Frontal cortex (tissue), 4 donors: ENCODE measurements around the gene SNX21. TPM values are rescaled to one million over a fixed set of nuclear protein-coding genes. Genes with fewer than 3 reads are reported as not detected.
"Not testable (repeated sequence)": the region's sequence is repeated elsewhere in the genome, so short reads cannot be mapped to it uniquely, and the experiment has no call there.

Experiments used
- DNase-seq, 2 donors: peaks; one replicate each; pipeline ENCODE4 v3.0.0; 2012; ENCODE audit warnings: low spot score in 2 of 2
- FAIRE-seq: peaks from 2 replicates; lab custom pipeline; 2012; peaks lifted over from hg19 to GRCh38; lab: Jason Lieb, UNC
- total RNA-seq: library from RNA; depleted of rRNA; stranded (reverse); fragments of >200 nt; gene quantifications from one replicate; pipeline ENCODE4 v1.2.3, GENCODE V29; 2014
- donor health status: control.
- donor health status: control.
- donor health status: control.

SNX21 gene, protein sequence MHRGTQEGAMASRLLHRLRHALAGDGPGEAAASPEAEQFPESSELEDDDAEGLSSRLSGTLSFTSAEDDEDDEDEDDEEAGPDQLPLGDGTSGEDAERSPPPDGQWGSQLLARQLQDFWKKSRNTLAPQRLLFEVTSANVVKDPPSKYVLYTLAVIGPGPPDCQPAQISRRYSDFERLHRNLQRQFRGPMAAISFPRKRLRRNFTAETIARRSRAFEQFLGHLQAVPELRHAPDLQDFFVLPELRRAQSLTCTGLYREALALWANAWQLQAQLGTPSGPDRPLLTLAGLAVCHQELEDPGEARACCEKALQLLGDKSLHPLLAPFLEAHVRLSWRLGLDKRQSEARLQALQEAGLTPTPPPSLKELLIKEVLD
- 15.5 TPM for total RNA-seq

- peak; percentile 70 to 73 for DNase-seq
- FAIRE-seq, result no peak
These were observed at the start of gene SNX21 for GRCh38 chr20:45833030-45833882. TSS of gene SNX21 (plus strand) at chr20:45833799. CDS start at chr20:45833920, 121 bp downstream.

DNA sequence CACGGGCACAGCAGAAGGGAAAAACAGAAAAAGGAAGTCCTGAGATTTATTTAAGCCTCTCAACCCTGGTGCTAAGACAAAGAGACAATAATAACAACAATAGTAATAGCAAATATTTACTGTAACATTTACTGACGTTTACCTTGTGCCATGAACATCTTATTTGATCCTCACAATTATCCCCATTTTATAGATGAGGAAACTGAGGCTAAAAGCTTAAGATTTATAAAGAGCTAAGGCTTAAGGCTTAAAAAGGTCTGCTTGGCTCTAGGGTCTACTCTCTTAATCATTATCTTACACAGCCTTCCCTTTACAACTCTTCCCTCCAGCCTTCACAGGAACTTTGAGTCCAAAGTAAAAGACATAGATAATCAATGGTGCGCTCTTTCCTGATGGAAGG lies 45.2 kb upstream of the SNX21 start:
- DNase-seq, result no peak
- no peak for FAIRE-seq

GRCh38 chr20:45792317-45793118 lies 41.1 kb upstream of the SNX21 start:
- FAIRE-seq, result no peak
- no peak for DNase-seq

DNA sequence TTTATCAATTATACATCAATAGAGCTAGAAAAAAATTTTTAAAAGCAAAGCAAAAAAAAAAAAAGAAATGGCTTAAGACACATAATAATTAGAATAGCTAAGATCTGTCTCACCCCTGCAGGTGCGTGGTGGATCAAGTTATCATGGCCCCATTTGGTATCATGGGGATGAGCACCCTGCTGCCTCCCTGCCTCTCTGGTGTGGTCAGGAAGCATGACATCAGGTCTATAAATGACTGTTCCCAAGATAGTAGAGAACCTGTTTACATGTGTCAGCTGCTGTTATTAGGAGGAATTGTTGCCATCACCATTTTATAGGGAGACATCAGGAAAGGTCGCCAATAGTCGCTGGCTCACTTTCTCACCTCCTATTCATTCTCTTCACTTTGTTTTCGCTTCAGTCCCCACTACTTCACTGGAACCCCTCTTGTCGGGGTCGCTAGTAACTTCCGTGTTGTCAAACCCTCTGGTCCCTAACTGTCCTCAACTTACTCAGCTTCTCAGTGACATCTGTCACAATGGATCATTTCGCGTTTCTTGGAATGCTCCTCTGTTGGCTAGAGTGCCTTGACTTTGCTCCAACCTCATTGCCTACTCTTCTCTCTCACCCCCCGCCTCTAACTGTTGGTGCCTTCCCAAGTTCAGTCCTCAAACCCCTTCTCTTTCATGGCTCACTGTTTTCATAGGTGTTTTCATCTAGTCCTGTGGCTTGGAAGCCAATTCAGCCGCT lies 37.1 kb upstream of the SNX21 start:
- FAIRE-seq (no peak), DNase-seq (no peak)

DNA sequence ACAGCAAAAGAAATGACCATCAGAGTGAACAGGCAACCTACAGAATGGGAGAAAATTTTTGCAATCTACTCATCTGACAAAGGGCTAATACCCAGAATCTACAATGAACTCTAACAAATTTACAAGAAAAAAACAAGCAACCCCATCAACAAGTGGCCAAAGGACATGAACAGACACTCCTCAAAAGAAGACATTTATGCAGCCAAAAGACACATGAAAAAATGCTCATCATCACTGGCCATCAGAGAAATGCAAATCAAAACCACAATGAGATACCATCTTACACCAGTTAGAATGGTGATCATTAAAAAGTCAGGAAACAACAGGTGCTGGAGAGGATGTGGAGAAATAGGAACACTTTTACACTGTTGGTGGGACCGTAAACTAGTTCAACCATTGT lies 36.1 kb upstream of the SNX21 start:
- DNase-seq, FAIRE-seq: not testable (repeated sequence)

- DNase-seq, FAIRE-seq: not testable (repeated sequence)
These were observed 35.6 kb upstream of the SNX21 start for GRCh38 chr20:45797955-45798354.

DNA sequence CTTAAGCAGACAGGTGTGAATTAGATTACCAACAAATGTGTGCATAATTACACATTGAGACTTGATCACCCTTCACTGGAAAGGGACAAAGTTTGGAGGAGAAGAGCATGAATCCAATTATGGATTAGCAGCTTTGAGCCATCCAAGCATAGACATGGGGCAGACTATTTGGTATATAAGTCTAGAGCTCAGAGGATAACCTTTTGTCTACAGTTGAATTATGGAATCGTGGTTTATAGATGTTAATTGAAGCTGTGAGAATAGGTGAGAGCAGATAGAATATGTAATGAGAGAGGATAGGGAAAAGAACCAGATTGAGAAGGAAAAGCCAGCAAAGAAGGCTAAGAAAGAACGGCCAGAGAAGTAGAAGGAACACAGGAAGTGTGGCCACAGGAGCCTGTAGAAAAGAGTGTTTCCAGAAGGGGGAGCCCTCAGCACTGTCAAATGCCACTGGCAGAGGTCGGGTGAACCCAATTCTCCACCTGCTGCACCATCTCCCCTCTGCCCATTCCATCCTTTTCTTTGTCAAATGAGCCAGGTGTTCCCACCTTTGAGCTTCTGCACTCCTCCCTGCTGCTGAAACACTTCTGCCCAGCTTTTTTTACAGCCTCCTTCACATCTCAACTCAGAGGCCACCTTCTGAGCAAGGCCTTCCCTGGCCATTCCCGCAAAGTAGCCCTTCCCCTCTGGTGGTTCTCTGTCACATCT lies 34.5 kb upstream of the SNX21 start:
- DNase-seq (peak in 1 of 2 donors; percentile 56), FAIRE-seq (no peak)

- FAIRE-seq, result no peak
- DNase-seq, result no peak
These were observed 31.7 kb upstream of the SNX21 start for GRCh38 chr20:45801851-45802250.

GRCh38 chr20:45810191-45810970 lies 23.2 kb upstream of the SNX21 start:
- DNase-seq, result no peak
- no peak for FAIRE-seq

- DNase-seq (peak; percentile 94 to 98), FAIRE-seq (peak; percentile 97)
These were observed 21.2 kb upstream of the SNX21 start, which contains the start of gene UBE2C for GRCh38 chr20:45812157-45813005. TSS of gene UBE2C (plus strand) at chr20:45812644. CDS start at chr20:45812696, 52 bp downstream.

- no peak for FAIRE-seq
- DNase-seq, result no peak
These were observed 20.6 kb upstream of the SNX21 start for GRCh38 chr20:45813006-45813340.

DNA sequence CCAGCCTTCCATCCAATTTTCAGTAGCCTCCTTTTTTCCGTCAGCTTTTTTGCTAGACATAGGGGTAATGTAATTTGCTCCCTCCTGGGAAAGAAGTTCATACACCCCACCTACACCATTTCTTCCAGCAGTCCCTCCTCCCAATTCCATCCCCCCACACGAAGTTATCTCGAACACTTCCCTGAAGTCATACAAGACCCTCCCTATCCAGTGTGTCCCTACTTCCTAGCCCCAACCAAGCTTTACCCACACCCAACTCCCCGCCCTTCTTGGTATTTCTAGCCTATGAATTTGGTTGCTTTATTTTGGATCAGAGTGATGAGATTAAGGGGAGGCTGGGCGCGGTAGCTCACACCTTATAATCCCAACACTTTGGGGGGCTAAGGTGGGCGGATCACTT lies 20.1 kb upstream of the SNX21 start:
- FAIRE-seq, result no peak
- no peak for DNase-seq

- FAIRE-seq, result no peak
- no peak for DNase-seq
These were observed 19.3 kb upstream of the SNX21 start for GRCh38 chr20:45814314-45814713.

DNA sequence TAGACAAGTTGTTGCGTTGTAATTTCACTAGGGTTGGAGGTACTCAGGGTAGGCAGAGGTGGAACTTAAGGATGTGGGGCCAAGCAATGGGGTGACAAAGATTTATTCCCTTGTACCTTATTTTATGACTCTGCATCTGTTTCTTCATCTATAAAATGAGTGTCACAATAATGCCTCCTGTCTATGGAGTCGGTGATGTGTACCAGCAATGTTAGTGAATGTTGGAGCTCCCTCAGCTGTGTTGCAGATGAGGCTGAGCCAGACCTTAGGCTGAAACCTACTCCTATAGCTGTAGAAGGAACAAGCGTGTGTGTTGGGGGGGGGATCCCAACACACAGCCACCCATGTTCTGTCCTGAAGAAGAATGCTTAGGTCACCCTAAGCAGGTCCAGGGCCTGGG lies 16.6 kb upstream of the SNX21 start:
- FAIRE-seq, result no peak

GRCh38 chr20:45817376-45818194 lies 16.0 kb upstream of the SNX21 start:
- FAIRE-seq (no peak), DNase-seq (no peak)

More for the DNA sequence above, 16.6 kb upstream of the SNX21 start:
- DNase-seq, result no peak

DNA sequence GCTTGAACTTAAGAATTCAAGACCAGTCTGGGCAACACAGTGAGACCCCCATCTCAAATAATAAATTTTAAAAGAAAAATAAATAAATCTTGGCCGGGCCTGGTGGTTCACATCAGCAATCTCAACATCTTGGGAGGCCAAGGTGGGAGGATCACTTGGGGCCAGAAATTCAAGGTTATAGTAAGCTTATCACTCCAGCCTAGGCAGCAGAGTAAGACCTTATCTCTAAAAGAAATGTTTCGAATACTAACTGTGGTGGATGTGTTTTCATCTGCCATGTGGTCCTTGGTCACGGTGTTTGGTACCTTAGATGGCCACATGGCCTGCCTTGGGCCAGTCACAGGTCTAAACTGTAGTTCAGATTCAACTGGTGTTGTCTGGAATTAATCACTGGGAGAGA lies 15.4 kb upstream of the SNX21 start:
- no peak for FAIRE-seq
- DNase-seq, result no peak
